IMR-90 (cell line): ENCODE results near the gene STIM1. TPM values are rescaled to one million over a fixed set of nuclear protein-coding genes. Genes with fewer than 3 reads are reported as not detected.

Experiments used
- ATAC-seq: fragments of 200-7000 bp; cut with Tn5 transposase; 2 replicates; pipeline ENCODE4 v1.9.1; 2020; ENCODE audit warnings: low read depth, mild to moderate bottlenecking, moderate library complexity
- BruUV-seq: library from RNA; stranded (reverse); fragments of 400-500 nt; replicated peaks from 2 replicates; lab custom pipeline; 2021; lab: Mats Ljungman, UMichigan
- CTCF ChIA-PET: fragments of 300-600 bp; formaldehyde crosslinking; extraction: SDS; loops from one replicate; lab custom pipeline; 2021; ENCODE audit warnings: antibody characterized with exemption; lab: Yijun Ruan, JAX
- POLR2A ChIA-PET: fragments of 300-600 bp; sonication (Branson Sonifier 250); formaldehyde crosslinking; loops from one replicate; lab custom pipeline; 2022; ENCODE audit warnings: antibody characterized with exemption; ENCODE audit not compliant: unreplicated experiment; lab: Charles Lee
- DNase-seq: peaks from one replicate; pipeline ENCODE4 v3.0.0; 2013
- H2AFZ ChIP-seq: replicated peaks from 2 replicates; pipeline ENCODE3; 2013; ENCODE audit warnings: low read length, mild to moderate bottlenecking; ENCODE audit not compliant: poor library complexity
- H2AK5ac ChIP-seq: 2 replicates; pipeline ENCODE4 v1.6.1; 2013; ENCODE audit warnings: low read depth, low read length, inconsistent platforms
- H2AK9ac ChIP-seq: replicated peaks from 2 replicates; pipeline ENCODE3; 2013; ENCODE audit warnings: mild to moderate bottlenecking, low read depth, low read length, moderate library complexity; ENCODE audit not compliant: poor library complexity
- H2BK120ac ChIP-seq: 2 replicates; pipeline ENCODE4 v1.6.1; 2013; ENCODE audit warnings: low read depth, low read length, inconsistent platforms
- H2BK15ac ChIP-seq: 3 replicates; pipeline ENCODE4 v1.6.1; 2013; ENCODE audit warnings: low read depth, low read length, inconsistent platforms
- H2BK20ac ChIP-seq: 2 replicates; pipeline ENCODE4 v1.6.1; 2013; ENCODE audit warnings: low read depth, mild to moderate bottlenecking, inconsistent platforms, low read length, moderate library complexity
- H2BK5ac ChIP-seq: 2 replicates; pipeline ENCODE4 v1.6.1; 2013; ENCODE audit warnings: mild to moderate bottlenecking, low read depth, low read length, inconsistent platforms; ENCODE audit not compliant: poor library complexity, severe bottlenecking
- H3K14ac ChIP-seq: replicated peaks from 2 replicates; pipeline ENCODE4 v1.6.1; 2013; ENCODE audit warnings: low read depth, low read length, inconsistent platforms
- H3K18ac ChIP-seq: 2 replicates; pipeline ENCODE4 v1.6.1; 2013; ENCODE audit warnings: low read depth, low read length, control low read depth
- H3K23ac ChIP-seq: 2 replicates; pipeline ENCODE4 v1.6.1; 2013; ENCODE audit warnings: low read depth, low read length, inconsistent platforms
- H3K27ac ChIP-seq: 2 replicates; pipeline ENCODE4 v1.5.1; 2013; ENCODE audit warnings: mild to moderate bottlenecking, control low read depth, low read length; ENCODE audit not compliant: insufficient read depth
- H3K27me3 ChIP-seq: 2 replicates; pipeline ENCODE4 v1.6.1; 2013; ENCODE audit warnings: low read length; ENCODE audit not compliant: control insufficient read depth, insufficient read depth
- H3K36me3 ChIP-seq: 2 replicates; pipeline ENCODE4 v1.6.1; 2013; ENCODE audit warnings: low read length, mixed read lengths; ENCODE audit not compliant: control insufficient read depth, insufficient read depth
- H3K4ac ChIP-seq: 2 replicates; pipeline ENCODE4 v1.6.1; 2013; ENCODE audit warnings: low read depth, low read length, inconsistent platforms
- H3K4me1 ChIP-seq: 2 replicates; pipeline ENCODE4 v1.6.1; 2013; ENCODE audit warnings: low read length, mixed read lengths; ENCODE audit not compliant: control insufficient read depth, insufficient read depth
- H3K4me2 ChIP-seq: 2 replicates; pipeline ENCODE4 v1.6.1; 2013; ENCODE audit warnings: low read depth, mild to moderate bottlenecking, control low read depth, low read length, moderate library complexity
- H3K4me3 ChIP-seq: 2 replicates; pipeline ENCODE4 v1.5.1; 2013; ENCODE audit warnings: low read depth, mild to moderate bottlenecking, control low read depth, low read length, moderate library complexity; ENCODE audit not compliant: insufficient read depth
- H3K56ac ChIP-seq: 2 replicates; pipeline ENCODE4 v1.6.1; 2013; ENCODE audit warnings: low read length, inconsistent platforms; ENCODE audit not compliant: insufficient read depth; ENCODE audit errors: extremely low read depth
- H3K79me1 ChIP-seq, 2 experiments: 2 replicates each; pipeline ENCODE4 v1.6.1; 2013; ENCODE audit warnings: low read length in 2 of 2, inconsistent platforms in 1 of 2, low read depth in 1 of 2
- H3K9ac ChIP-seq: 2 replicates; pipeline ENCODE4 v1.6.1; 2013; ENCODE audit warnings: low read depth, low read length, control low read depth
- H3K9me1 ChIP-seq: 2 replicates; pipeline ENCODE4 v1.6.1; 2013; ENCODE audit warnings: low read length, inconsistent platforms; ENCODE audit not compliant: insufficient read depth
- H3K9me3 ChIP-seq: 2 replicates; pipeline ENCODE4 v1.6.1; 2013; ENCODE audit warnings: low read length; ENCODE audit not compliant: control insufficient read depth, insufficient read depth
- H4K20me1 ChIP-seq: 2 replicates; pipeline ENCODE4 v1.6.1; 2013; ENCODE audit warnings: low read length, inconsistent platforms; ENCODE audit not compliant: insufficient read depth
- H4K5ac ChIP-seq: 2 replicates; pipeline ENCODE4 v1.6.1; 2013; ENCODE audit warnings: mild to moderate bottlenecking, low read depth, low read length, control low read depth
- H4K8ac ChIP-seq, 2 experiments: 2 replicates each; pipeline ENCODE4 v1.6.1; 2013; ENCODE audit warnings: low read depth in 2 of 2, low read length in 2 of 2, control low read depth in 1 of 2, inconsistent platforms in 1 of 2
- H4K91ac ChIP-seq: 2 replicates; pipeline ENCODE4 v1.6.1; 2013; ENCODE audit warnings: low read depth, low read length, inconsistent platforms; ENCODE audit not compliant: insufficient read depth
- BHLHE40 ChIP-seq: fragments of 150-350 bp; IDR thresholded peaks from 2 replicates; pipeline ENCODE4 v1.6.1; 2016; ENCODE audit warnings: mild to moderate bottlenecking, low read depth, low read length
- CEBPB ChIP-seq: IDR thresholded peaks from 2 replicates; pipeline ENCODE4 v1.6.1; 2012; ENCODE audit warnings: low read depth, low read length, improper control_type of control experiment
- MAFK ChIP-seq: IDR thresholded peaks from 2 replicates; pipeline ENCODE4 v1.6.1; 2012; ENCODE audit warnings: low read depth, low read length, improper control_type of control experiment
- MAZ ChIP-seq: IDR thresholded peaks from 2 replicates; pipeline ENCODE4 v1.6.1; 2012; ENCODE audit warnings: low read depth, mild to moderate bottlenecking, low read length, improper control_type of control experiment, moderate library complexity, borderline replicate concordance
- MXI1 ChIP-seq: IDR thresholded peaks from 2 replicates; pipeline ENCODE4 v1.6.1; 2012; ENCODE audit warnings: low read depth, mild to moderate bottlenecking, low read length, moderate library complexity, borderline replicate concordance
- NFE2L2 ChIP-seq: fragments of 150-350 bp; IDR thresholded peaks from 2 replicates; pipeline ENCODE4 v1.6.1; 2016; ENCODE audit warnings: low read depth, mild to moderate bottlenecking, low read length
- RAD21 ChIP-seq: IDR thresholded peaks from 2 replicates; pipeline ENCODE4 v1.6.1; 2012; ENCODE audit warnings: low read length, improper control_type of control experiment
- SMC3 ChIP-seq: fragments of 150-350 bp; IDR thresholded peaks from 2 replicates; pipeline ENCODE4 v1.6.1; 2016; ENCODE audit warnings: low read depth, mild to moderate bottlenecking, antibody characterized with exemption, low read length, moderate library complexity
- WGBS, 2 experiments: methylation state at CpG; one replicate each; pipeline versions ENCODE4 v1.1.5 to v1.1.7; 2013; ENCODE audit warnings: missing lambda C conversion rate in 2 of 2; ENCODE audit not compliant: insufficient read length in 1 of 2; ENCODE audit errors: extremely low coverage in 2 of 2; 5-methylcytosine and 5-hydroxymethylcytosine counted together
- dilution Hi-C: fragments of 300-500 bp; cut with HindIII; formaldehyde crosslinking; loops from one replicate; pipeline ENCODE4 v1.14.3; 2018; ENCODE audit warnings: low sequenced_read_pairs; ENCODE audit not compliant: unreplicated experiment
- in situ Hi-C: fragments of 300-500 bp; cut with MboI; formaldehyde crosslinking; loops from 3 replicates; pipeline ENCODE4 v1.14.3; 2019; ENCODE audit warnings: low sequenced_read_pairs, inconsistent platforms, mixed read lengths
- intact Hi-C: fragments of 100-400 bp; cut with micrococcal nuclease; formaldehyde crosslinking; loops from 2 replicates; pipeline ENCODE4 v1.10.0; 2022
- polyA plus RNA-seq, 3 experiments: library from polyadenylated mRNA; depleted of rRNA; stranded (reverse); fragments of >200 nt; gene quantifications; 2 replicates each; pipeline ENCODE4 v1.2.3, GENCODE V29; 2012; ENCODE audit warnings: low replicate concordance in 1 of 3
- total RNA-seq: library from RNA; depleted of rRNA; stranded (reverse); fragments of >200 nt; gene quantifications from 2 replicates; pipeline ENCODE4 v1.2.3, GENCODE V29; 2012
- TF ChIP-seq, protein P1 (sequence below): fragments of 150-350 bp; IDR thresholded peaks from 2 replicates; pipeline ENCODE4 v1.6.1; 2017; ENCODE audit warnings: mild to moderate bottlenecking, antibody characterized with exemption, low read length, low read depth

The STIM1 gene
- total and polyA plus RNA-seq, 2 of the 4 experiments (the other 2 are of a cell fraction) = 17.9 to 23.0 TPM

DNA sequence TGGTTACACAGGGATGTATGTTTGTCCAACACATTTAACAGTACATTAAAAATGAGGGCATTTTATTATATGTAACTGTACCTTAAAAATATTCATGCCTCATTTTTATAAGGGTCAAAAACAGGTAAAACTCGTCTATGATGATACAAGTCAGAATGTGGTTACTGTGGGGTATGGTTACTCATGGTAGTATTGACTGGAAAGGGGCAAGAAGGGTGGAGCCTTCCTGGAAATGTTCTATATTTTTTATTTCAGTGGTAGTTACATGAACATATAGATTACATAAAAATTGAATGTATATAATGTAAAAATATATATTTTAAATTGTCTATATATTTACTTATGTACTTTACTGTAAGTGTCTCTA lies 99.8 kb downstream of the STIM1 start (continued):
- TF ChIP-seq NFE2L2 = no peak
- TF ChIP-seq RAD21 = no peak
- no peak for TF ChIP-seq CEBPB

DNA sequence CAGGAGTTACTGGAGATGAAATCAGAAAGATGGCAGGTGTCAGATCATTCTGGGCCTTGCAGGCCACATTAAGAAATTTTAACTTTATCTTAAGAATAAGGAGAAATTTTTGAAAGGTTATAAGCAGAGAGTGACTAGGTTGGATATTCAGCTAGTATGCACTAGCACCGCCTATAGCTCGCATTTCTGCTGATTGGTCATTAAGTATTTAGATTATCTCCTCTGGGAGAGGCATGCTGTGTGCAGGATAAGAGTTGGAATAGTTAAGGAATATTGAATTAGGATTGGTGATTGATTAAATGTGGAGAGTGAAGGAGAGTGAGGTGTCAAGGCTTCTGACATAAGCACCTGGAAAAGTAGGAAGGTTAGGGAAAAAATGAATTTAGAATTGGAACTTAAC lies 100.6 kb downstream of the STIM1 start:
- no peak overlapping the region for H3K14ac ChIP-seq
- in situ Hi-C loops = no loop called here
- no peak overlapping the region for H4K8ac ChIP-seq
- 0 out of 2 replicates have a peak, but pooled peaks cover under 1% of the 10 kb centered on the region for H3K9me1 ChIP-seq
- ATAC-seq (no peak), DNase-seq (no peak)
- no peak overlapping the region for H4K91ac ChIP-seq
- H3K4ac ChIP-seq = no peak overlapping the region
- no peak overlapping the region for H2BK20ac ChIP-seq
- no peak overlapping the region for H2BK5ac ChIP-seq
- no peaks in the 10 kb centered on the region for H3K36me3 ChIP-seq
- H4K20me1 ChIP-seq = no peaks in the 10 kb centered on the region
- H4K5ac ChIP-seq = no peak overlapping the region
- H2AFZ ChIP-seq = no peak overlapping the region
- H2BK15ac ChIP-seq = no peak overlapping the region
- intact Hi-C loops = no loop called here
- H3K27me3 ChIP-seq = no peaks in the 10 kb centered on the region
- CTCF ChIA-PET = interaction anchor here (0.8 kb wide), 1 partner anchor 107 kb away, joined by 5 read pairs; no protein-coding TSS in a partner anchor
- dilution Hi-C loops = no loop called here
- no peak overlapping the region for H3K9ac ChIP-seq
- BruUV-seq = no TSS peak
- H3K4me1 ChIP-seq = peaks cover 4% of the 10 kb centered on the region
- no peak overlapping the region for H3K23ac ChIP-seq
- 100% methylated on average over 2 of the region's 2 CpGs; no CpG with 5 or more reads in 1 of the 2 experiments for WGBS, 2 experiments
- no peak overlapping the region for H3K4me3 ChIP-seq
- no peak overlapping the region for H2BK120ac ChIP-seq
- no peak overlapping the region for H2AK9ac ChIP-seq
- no peak overlapping the region for H3K27ac ChIP-seq
- H3K9me3 ChIP-seq = no peaks in the 10 kb centered on the region
- H3K18ac ChIP-seq = no peak overlapping the region
- no peak overlapping the region for H3K56ac ChIP-seq
- TF ChIP-seq MXI1 = no peak
- TF ChIP-seq RAD21 = no peak
- TF ChIP-seq MAFK = no peak
- no peak for TF ChIP-seq NFE2L2
- no peak for TF ChIP-seq MAZ
- TF ChIP-seq, protein P1, sequence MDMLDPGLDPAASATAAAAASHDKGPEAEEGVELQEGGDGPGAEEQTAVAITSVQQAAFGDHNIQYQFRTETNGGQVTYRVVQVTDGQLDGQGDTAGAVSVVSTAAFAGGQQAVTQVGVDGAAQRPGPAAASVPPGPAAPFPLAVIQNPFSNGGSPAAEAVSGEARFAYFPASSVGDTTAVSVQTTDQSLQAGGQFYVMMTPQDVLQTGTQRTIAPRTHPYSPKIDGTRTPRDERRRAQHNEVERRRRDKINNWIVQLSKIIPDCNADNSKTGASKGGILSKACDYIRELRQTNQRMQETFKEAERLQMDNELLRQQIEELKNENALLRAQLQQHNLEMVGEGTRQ = no peak
- TF ChIP-seq BHLHE40 = no peak
- no peak for TF ChIP-seq SMC3
- no peak overlapping the region for H3K4me2 ChIP-seq
- POLR2A ChIA-PET = no interaction called here
- no peak overlapping the region for H2AK5ac ChIP-seq
- H3K79me1 ChIP-seq = peaks cover 13 to 20% of the 10 kb centered on the region in 2 experiments; a peak in 3 of 4 replicates
